ENCODE data around the gene ATP5F1D. TPM values are rescaled to one million over a fixed set of nuclear protein-coding genes. Genes with fewer than 3 reads are reported as not detected.

Gene ATP5F1D
- total and polyA plus RNA-seq, 12 donors, result 15.6 to 1,534 (median 229) TPM

DNA sequence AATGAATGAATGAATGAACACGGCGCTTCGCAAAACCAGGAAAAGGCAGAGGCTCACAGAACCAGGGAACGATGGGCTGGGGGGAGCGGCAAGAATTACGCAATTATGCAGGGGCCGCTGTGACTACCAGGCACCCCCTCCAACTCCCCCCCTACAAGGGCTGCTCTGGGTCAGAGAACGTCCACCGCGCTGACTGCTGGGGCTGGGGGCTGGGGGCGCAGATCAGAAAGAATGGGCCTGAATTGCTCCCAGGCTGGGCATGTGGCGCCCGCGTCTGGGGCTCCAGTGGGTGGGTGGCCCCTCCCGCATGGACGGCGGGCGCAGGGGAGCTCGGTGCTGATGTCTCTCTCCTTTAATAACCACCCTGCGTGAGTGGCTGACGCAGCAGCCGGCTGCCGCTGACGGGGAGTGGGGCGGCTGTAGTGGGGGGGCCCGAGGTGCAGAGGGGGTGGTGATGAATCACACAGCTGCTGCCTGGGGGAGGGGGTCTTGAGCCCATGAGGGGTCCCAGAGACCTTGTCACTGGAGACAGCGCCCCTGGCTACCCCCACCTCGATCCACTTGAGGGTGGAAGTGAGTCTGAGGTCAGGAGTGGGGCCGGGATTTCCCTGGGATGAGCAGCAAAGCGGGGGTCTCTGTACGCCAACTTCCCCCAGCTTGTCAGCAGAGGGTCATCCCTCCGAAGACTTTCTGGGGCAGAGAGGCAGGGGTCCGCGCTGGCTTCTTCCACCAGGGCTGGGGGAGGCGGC lies 26.1 kb downstream of the ATP5F1D start:
- DNase-seq, result peak in 6 of 7 donors; percentile 48 to 84 (median 62)
- no peaks in the 10 kb centered on the region for H3K27me3 ChIP-seq
- WGBS, 4 donors, result 24 to 49% (median 40%) methylated on average over 16 to 35 of the region's 35 CpGs
- no peaks in the 10 kb centered on the region for H3K9me3 ChIP-seq (replicated peaks in 1 of 3)
- no peak for TF ChIP-seq POLR2A (IDR thresholded peaks at IDR 0.05)
- TF ChIP-seq, protein P1, sequence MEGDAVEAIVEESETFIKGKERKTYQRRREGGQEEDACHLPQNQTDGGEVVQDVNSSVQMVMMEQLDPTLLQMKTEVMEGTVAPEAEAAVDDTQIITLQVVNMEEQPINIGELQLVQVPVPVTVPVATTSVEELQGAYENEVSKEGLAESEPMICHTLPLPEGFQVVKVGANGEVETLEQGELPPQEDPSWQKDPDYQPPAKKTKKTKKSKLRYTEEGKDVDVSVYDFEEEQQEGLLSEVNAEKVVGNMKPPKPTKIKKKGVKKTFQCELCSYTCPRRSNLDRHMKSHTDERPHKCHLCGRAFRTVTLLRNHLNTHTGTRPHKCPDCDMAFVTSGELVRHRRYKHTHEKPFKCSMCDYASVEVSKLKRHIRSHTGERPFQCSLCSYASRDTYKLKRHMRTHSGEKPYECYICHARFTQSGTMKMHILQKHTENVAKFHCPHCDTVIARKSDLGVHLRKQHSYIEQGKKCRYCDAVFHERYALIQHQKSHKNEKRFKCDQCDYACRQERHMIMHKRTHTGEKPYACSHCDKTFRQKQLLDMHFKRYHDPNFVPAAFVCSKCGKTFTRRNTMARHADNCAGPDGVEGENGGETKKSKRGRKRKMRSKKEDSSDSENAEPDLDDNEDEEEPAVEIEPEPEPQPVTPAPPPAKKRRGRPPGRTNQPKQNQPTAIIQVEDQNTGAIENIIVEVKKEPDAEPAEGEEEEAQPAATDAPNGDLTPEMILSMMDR (IDR thresholded peaks at IDR 0.05), result no peak
- intact Hi-C loops (cut with DNase I), result loop anchor here (2.0 kb wide), 1 partner anchor 23 kb away; no protein-coding TSS in a partner anchor
- H3K4me1 ChIP-seq (replicated peaks in 1 of 2), result peaks cover 53 to 68% of the 10 kb centered on the region in 2 donors
- H3K36me3 ChIP-seq (replicated peaks in 1 of 2), result peaks cover 0 to 22% of the 10 kb centered on the region in 2 donors
- H3K4me3 ChIP-seq, result no peak overlapping the region
- peak overlapping the region in 1 of 5 donors; percentile 100 for H3K27ac ChIP-seq

DNA sequence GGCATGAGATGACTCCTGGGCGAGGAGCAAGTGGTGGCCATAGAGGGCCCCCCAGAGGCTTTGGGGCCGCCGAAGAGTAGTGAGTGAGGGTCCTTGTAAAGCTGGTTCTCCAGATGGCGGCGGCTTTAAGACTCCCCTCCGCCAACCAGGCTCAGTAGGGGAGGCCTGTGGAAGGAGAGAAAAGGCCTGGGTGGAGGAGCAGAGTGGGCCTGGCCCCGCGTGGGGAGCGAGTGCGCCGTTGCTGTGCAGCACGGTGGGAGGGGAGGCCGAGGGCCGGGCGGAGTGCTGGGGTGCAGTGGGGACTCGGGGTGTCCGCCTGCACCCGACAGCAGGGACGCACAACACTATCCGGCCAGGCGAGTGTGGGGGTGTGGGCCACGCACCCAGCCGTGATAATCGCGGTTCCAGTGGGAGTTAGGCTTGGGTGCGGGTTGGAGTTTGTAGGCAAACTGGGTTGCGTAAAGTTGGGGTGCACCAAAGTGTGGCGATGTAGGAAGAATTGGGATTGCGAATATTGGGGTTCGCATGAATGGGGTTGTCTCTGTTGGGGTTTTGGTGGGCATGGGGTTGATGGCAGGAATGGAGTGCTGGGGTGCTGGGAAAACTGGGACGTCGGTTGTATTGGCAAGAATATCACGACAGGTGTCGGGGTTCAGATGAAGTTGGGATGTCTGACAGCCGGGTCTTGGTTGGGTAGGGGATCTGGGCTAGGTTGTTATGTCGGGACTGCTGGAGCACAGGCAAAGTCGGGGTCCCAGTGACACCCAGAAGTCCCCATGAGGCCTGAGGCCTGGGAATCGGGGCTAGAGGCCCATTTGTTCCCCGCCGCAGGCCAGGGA lies 26.9 kb downstream of the ATP5F1D start:
- H3K36me3 ChIP-seq (replicated peaks in 1 of 2), result peaks cover 0 to 30% of the 10 kb centered on the region in 2 donors
- H3K27me3 ChIP-seq, result no peaks in the 10 kb centered on the region
- no peak overlapping the region for H3K4me3 ChIP-seq
- peak overlapping the region; percentile 26 to 100 (median 99) for H3K27ac ChIP-seq
- DNase-seq, result peak in 5 of 7 donors; percentile 14 to 72 (median 46)
- no peaks in the 10 kb centered on the region for H3K9me3 ChIP-seq (replicated peaks in 1 of 3)
- intact Hi-C loops (cut with DNase I), result loop anchor here in 1 of 2 donors (2.0 kb wide), 1 partner anchor 24 kb away; no protein-coding TSS in a partner anchor
- 49 to 56% (median 54%) methylated on average over 25 to 40 of the region's 40 CpGs for WGBS, 4 donors
- H3K4me1 ChIP-seq (replicated peaks in 1 of 2), result peaks cover 51 to 75% of the 10 kb centered on the region in 2 donors
- TF ChIP-seq POLR2A (IDR thresholded peaks at IDR 0.05), result no peak
- TF ChIP-seq, protein P1 (IDR thresholded peaks at IDR 0.05), result no peak

DNA sequence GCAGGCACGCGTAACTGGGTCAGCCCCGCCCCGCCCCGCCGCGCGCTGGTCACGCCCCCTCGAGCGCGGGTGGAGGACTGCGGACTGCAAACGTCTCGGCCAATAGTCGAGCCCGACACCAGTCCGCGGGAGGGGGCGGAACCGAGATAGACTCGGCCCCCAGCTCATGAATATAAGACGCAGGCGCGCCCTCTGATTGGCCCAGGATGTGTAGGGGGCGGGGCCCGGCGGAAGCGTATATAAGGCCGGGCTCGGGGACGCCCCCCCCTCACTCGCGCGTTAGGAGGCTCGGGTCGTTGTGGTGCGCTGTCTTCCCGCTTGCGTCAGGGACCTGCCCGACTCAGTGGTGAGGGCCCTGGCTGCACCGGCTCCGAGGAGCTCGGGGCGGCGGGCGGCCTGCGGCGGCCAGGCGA lies 27.5 kb downstream of the ATP5F1D start, which contains the start of gene CIRBP:
CIRBP (plus strand) TSS at position 268 of the 413 bp plus-strand sequence. CDS start 1,602 bp downstream, outside the sequence.
- intact Hi-C loops (cut with DNase I), result loop anchor here in 1 of 2 donors (2.0 kb wide), 1 partner anchor 24 kb away; no protein-coding TSS in a partner anchor
- WGBS, 4 donors, result 0 to 1% (median 0%) methylated on average over 18 to 50 of the region's 50 CpGs; no CpG with 5 or more reads in 1 of the 4 donors
- peak; percentile 100 for DNase-seq
- H3K36me3 ChIP-seq (replicated peaks in 1 of 2), result peaks cover 0 to 36% of the 10 kb centered on the region in 2 donors
- TF ChIP-seq, protein P1 (IDR thresholded peaks at IDR 0.05), result no peak
- peak; percentile 97 to 99 for TF ChIP-seq POLR2A (IDR thresholded peaks at IDR 0.05)
- peaks cover 56 to 81% of the 10 kb centered on the region in 2 donors for H3K4me1 ChIP-seq (replicated peaks in 1 of 2)
- no peaks in the 10 kb centered on the region for H3K9me3 ChIP-seq (replicated peaks in 1 of 3)
- peak within 1 kb of the TSS; percentile 36 to 84 (median 56) for H3K4me3 ChIP-seq
- no peaks in the 10 kb centered on the region for H3K27me3 ChIP-seq
- peak within 1 kb of the TSS; percentile 89 to 100 (median 99) for H3K27ac ChIP-seq

Measured in adrenal gland (tissue), 12 donors.